ENCODE data around the gene TCTN1.

DNA sequence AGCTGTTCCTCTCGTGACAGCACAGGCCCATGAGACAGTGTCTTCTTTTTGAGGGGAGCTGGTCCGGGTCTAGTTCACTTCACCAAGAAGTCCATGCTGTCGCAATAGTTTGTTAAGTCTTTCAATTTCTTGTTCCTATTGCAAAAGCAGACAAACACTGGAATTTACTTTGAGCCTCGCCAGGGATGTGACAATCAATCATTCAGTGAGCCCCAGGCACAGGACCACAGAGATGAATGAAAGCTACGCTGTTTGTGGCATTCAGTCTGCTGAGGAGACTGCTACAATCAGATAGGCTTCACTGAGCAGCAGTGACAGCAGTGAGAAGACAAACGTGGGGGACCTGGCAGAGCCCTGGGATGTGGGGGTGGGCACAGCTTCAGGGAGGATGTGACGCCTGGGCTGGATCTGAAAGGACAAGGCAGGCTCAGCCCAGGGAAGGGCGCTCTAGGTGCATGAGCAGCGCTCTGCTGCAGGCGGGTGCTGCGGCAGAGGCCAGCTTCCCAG lies 35.5 kb downstream of the TCTN1 start:
- TF ChIP-seq, protein P1, sequence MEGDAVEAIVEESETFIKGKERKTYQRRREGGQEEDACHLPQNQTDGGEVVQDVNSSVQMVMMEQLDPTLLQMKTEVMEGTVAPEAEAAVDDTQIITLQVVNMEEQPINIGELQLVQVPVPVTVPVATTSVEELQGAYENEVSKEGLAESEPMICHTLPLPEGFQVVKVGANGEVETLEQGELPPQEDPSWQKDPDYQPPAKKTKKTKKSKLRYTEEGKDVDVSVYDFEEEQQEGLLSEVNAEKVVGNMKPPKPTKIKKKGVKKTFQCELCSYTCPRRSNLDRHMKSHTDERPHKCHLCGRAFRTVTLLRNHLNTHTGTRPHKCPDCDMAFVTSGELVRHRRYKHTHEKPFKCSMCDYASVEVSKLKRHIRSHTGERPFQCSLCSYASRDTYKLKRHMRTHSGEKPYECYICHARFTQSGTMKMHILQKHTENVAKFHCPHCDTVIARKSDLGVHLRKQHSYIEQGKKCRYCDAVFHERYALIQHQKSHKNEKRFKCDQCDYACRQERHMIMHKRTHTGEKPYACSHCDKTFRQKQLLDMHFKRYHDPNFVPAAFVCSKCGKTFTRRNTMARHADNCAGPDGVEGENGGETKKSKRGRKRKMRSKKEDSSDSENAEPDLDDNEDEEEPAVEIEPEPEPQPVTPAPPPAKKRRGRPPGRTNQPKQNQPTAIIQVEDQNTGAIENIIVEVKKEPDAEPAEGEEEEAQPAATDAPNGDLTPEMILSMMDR (IDR thresholded peaks at IDR 0.05), result no peak
- TF ChIP-seq POLR2A (IDR thresholded peaks at IDR 0.05), result no peak

Measured in thyroid gland (tissue), 4 donors.